ENCODE results near the gene SMIM32.

The SMIM32 gene

GRCh38 chr5:136192015-136192525 is 892 bp downstream of the SMIM32 start:
- no peak overlapping the region for H3K4me2 ChIP-seq
- H3K4me1 ChIP-seq (ENCODE audit: low read depth, poor library complexity, severe bottlenecking): no peaks in the 10 kb centered on the region
- TF ChIP-seq CTCF (conservative IDR thresholded peaks at IDR 0.05; ENCODE audit: low read depth, low read length): no peak
- H3K79me2 ChIP-seq (ENCODE audit: insufficient read depth, low read depth): no peaks in the 10 kb centered on the region
- no peak overlapping the region for H3K4me3 ChIP-seq (IDR thresholded peaks at IDR 0.05; ENCODE audit: insufficient read depth, low read depth, low read length)
- no peaks in the 10 kb centered on the region for H4K20me1 ChIP-seq (ENCODE audit: insufficient read depth)
- no peak overlapping the region for H3K27ac ChIP-seq
- H2AFZ ChIP-seq (ENCODE audit: low read depth): no peak overlapping the region
- H3K27me3 ChIP-seq (ENCODE audit: insufficient read depth, low read depth): no peaks in the 10 kb centered on the region
- H3K36me3 ChIP-seq (ENCODE audit: insufficient read depth): no peaks in the 10 kb centered on the region
- H3K9ac ChIP-seq: no peak overlapping the region

GRCh38 chr5:136191304-136192014 is 1.5 kb downstream of the SMIM32 start:
- H3K79me2 ChIP-seq (ENCODE audit: insufficient read depth, low read depth): no peaks in the 10 kb centered on the region
- no peaks in the 10 kb centered on the region for H3K4me1 ChIP-seq (ENCODE audit: low read depth, poor library complexity, severe bottlenecking)
- H3K27me3 ChIP-seq (ENCODE audit: insufficient read depth, low read depth): no peaks in the 10 kb centered on the region
- H4K20me1 ChIP-seq (ENCODE audit: insufficient read depth): no peaks in the 10 kb centered on the region
- no peak overlapping the region for H3K4me2 ChIP-seq
- H3K9ac ChIP-seq: no peak overlapping the region
- H3K36me3 ChIP-seq (ENCODE audit: insufficient read depth): no peaks in the 10 kb centered on the region
- TF ChIP-seq CTCF (conservative IDR thresholded peaks at IDR 0.05; ENCODE audit: low read depth, low read length): no peak
- H3K27ac ChIP-seq: no peak overlapping the region
- H2AFZ ChIP-seq (ENCODE audit: low read depth): no peak overlapping the region
- H3K4me3 ChIP-seq (IDR thresholded peaks at IDR 0.05; ENCODE audit: insufficient read depth, low read depth, low read length): no peak overlapping the region

- Histone ChIP-seq H2AFZ (ENCODE audit: low read depth) (no peak overlapping the region), H3K36me3 (ENCODE audit: insufficient read depth) (no peaks in the 10 kb centered on the region), H3K79me2 (ENCODE audit: insufficient read depth, low read depth) (no peaks in the 10 kb centered on the region), H4K20me1 (ENCODE audit: insufficient read depth) (no peaks in the 10 kb centered on the region), H3K27me3 (ENCODE audit: insufficient read depth, low read depth) (no peaks in the 10 kb centered on the region), H3K4me3 (IDR thresholded peaks at IDR 0.05; ENCODE audit: insufficient read depth, low read depth, low read length) (no peak overlapping the region), H3K9ac (no peak overlapping the region), H3K4me1 (ENCODE audit: low read depth, poor library complexity, severe bottlenecking) (no peaks in the 10 kb centered on the region), H3K27ac (no peak overlapping the region), H3K4me2 (no peak overlapping the region)
- TF ChIP-seq CTCF (conservative IDR thresholded peaks at IDR 0.05; ENCODE audit: low read depth, low read length): no peak
These were observed 2.1 kb downstream of the SMIM32 start for GRCh38 chr5:136190904-136191303.

DNA sequence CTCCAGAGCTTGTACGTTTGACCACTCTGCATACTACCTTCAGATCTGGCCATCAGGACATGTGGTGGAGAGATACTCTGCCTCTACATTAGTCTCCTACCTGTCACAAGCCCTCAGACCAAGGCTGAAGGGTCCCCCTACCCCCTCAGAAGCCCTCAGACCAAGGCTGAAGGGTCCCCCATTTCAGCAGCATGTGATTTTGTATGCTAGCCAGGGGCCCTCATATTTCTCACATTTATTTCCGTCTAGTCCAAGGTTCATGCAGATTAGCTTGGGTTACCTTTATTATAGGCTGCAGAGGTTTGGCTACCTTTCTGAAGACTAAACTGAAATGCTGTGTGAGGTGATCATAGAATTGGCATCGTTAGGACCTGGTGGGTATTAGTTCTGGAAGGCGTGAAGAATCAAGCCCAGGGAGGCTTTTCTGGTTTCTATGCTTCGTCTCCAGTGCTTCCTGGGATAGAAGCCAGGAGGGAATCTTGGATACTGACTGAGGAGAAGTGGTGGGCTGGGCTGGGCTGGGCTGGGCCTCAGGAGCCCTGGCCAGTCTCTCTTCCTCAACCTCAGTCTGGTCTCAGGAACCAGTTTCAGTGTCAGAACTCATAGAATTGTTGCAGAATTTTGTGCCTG is 2.8 kb downstream of the SMIM32 start:
- Histone ChIP-seq H3K27me3 (ENCODE audit: insufficient read depth, low read depth) (no peaks in the 10 kb centered on the region), H3K4me2 (no peak overlapping the region), H2AFZ (ENCODE audit: low read depth) (no peak overlapping the region), H3K27ac (no peak overlapping the region), H4K20me1 (ENCODE audit: insufficient read depth) (no peaks in the 10 kb centered on the region), H3K79me2 (ENCODE audit: insufficient read depth, low read depth) (no peaks in the 10 kb centered on the region), H3K9ac (no peak overlapping the region), H3K36me3 (ENCODE audit: insufficient read depth) (no peaks in the 10 kb centered on the region), H3K4me3 (IDR thresholded peaks at IDR 0.05; ENCODE audit: insufficient read depth, low read depth, low read length) (no peak overlapping the region), H3K4me1 (ENCODE audit: low read depth, poor library complexity, severe bottlenecking) (no peaks in the 10 kb centered on the region)
- TF ChIP-seq CTCF (conservative IDR thresholded peaks at IDR 0.05; ENCODE audit: low read depth, low read length): no peak

Data from KMS-11 (cell line).